ENCODE measurements around the gene AMIGO3. TPM values are rescaled to one million over a fixed set of nuclear protein-coding genes. Genes with fewer than 3 reads are reported as not detected.

The AMIGO3 gene
- polyA plus RNA-seq, 1 donor (not counting 4 experiments of a cell fraction or from before 2014, with no cell fraction given), result 0.03 TPM

DNA sequence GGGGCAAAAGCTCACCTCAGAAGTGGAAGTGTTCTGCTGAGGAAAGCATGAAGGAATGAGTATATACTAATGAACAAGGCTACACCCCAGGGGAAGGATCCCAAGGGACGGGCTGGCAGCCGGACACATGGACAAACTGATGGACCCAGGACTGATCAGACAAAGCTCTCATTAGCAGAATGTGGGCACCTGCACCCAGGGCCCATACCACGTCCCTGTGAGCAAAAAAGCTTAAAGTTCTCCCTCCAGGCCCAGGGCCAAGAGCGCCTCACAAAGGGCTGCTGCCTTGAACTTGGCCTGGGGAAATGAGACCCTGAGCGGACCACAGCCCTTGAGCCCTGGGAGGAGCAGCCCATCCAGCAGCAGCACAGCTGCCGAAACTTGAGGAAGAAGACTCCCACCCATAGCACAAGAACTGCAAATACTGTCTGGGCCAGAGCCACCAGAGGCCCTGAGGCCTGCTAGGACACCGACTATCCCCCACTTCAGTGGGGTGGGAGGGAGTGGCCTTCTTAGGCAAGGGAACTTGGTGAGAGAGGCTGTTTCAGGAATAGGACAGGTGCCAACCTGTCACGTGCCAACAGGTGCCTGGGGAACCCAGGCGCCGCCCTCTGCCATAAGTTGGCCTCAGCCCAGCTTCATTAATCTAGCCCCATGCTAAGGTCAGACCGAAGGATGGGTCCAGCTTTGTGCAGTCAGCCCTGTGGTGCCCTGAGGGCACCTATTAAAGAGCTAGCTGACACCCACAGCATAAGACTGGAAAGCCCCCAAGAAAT lies 6.6 kb upstream of the AMIGO3 start:
- H3K4me3 ChIP-seq (ENCODE audit: control insufficient read depth in 2 of 3, extremely low read depth in 1 of 3, insufficient read depth in 2 of 3, low read depth in 1 of 3, low read length in 3 of 3), result no peak overlapping the region
- H3K9me1 ChIP-seq (ENCODE audit: control insufficient read depth, extremely low read depth, insufficient read depth, low read length), result no peaks in the 10 kb centered on the region
- no peak overlapping the region for H3K9ac ChIP-seq (ENCODE audit: control insufficient read depth, extremely low read depth, insufficient read depth, low read length)
- peaks cover 14 to 24% of the 10 kb centered on the region in 2 experiments for H3K36me3 ChIP-seq (ENCODE audit: control insufficient read depth in 2 of 2, extremely low read depth in 1 of 2, insufficient read depth in 2 of 2, low read length in 2 of 2)
- no peaks in the 10 kb centered on the region for H3K27me3 ChIP-seq (ENCODE audit: control insufficient read depth, extremely low read depth, insufficient read depth, low read length)
- dilution Hi-C loops (cut with MboI; ENCODE audit: extremely low pct_ligation_motif_present, low sequenced_read_pairs), result loop anchor here (25.0 kb wide), 1 partner anchor 136 kb away; the partner anchor contains the start of genes CAMKV and TRAIP
- no peak overlapping the region for H3K4me2 ChIP-seq (ENCODE audit: control insufficient read depth, extremely low read depth, insufficient read depth, low read depth, low read length)
- peaks cover 17% of the 10 kb centered on the region for H3K79me2 ChIP-seq (ENCODE audit: control insufficient read depth, insufficient read depth, low read length)
- no peak for FAIRE-seq
- H3K27ac ChIP-seq (ENCODE audit: control insufficient read depth, insufficient read depth, low read length), result no peak overlapping the region
- no peaks in the 10 kb centered on the region for H4K20me1 ChIP-seq (ENCODE audit: control insufficient read depth, extremely low read depth, insufficient read depth, low read length)
- DNase-seq (ENCODE audit: low read depth, low spot score), result no peak
- no peak for TF ChIP-seq CTCF (optimal IDR thresholded peaks at IDR 0.05 in 1 of 3, IDR thresholded peaks at IDR 0.05 in 1 of 3, conservative IDR thresholded peaks at IDR 0.05 in 1 of 3; ENCODE audit: extremely low read depth in 1 of 3, insufficient read depth in 2 of 3, low read length in 3 of 3)
- no peak for TF ChIP-seq EZH2 (IDR thresholded peaks at IDR 0.05; ENCODE audit: low read length)
- peaks cover 11% of the 10 kb centered on the region for H3K4me1 ChIP-seq (ENCODE audit: control insufficient read depth, extremely low read depth, insufficient read depth, low read length)
- no peak overlapping the region for H2AFZ ChIP-seq (ENCODE audit: control insufficient read depth, low read length)
- H3K9me3 ChIP-seq (ENCODE audit: control insufficient read depth, low read depth, low read length), result no peaks in the 10 kb centered on the region

DNA sequence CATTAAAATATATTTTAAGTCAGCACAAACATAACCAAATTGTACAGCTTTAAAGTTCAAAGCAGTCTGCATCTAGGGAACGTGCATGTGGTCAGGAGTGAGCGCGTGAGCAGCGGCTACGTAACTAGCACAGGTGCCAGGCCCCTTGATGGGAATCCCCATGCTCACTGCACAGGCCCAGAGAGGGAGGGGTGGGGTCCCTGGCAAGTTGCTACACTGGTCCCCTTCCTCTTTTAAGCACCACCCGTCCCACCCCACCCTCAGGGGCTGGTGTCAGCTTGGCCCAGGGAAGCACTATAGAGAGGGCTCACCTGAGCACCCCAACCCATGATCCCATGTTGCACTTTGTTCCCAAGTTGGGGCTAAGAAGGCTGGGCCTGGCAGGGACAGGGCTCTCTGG lies 5.1 kb upstream of the AMIGO3 start:
- dilution Hi-C loops (cut with MboI; ENCODE audit: extremely low pct_ligation_motif_present, low sequenced_read_pairs), result no loop called here
- H3K4me1 ChIP-seq (ENCODE audit: control insufficient read depth, extremely low read depth, insufficient read depth, low read length), result peaks cover 13% of the 10 kb centered on the region
- H3K4me2 ChIP-seq (ENCODE audit: control insufficient read depth, extremely low read depth, insufficient read depth, low read depth, low read length), result peak overlapping the region; percentile 95
- H3K9me1 ChIP-seq (ENCODE audit: control insufficient read depth, extremely low read depth, insufficient read depth, low read length), result no peaks in the 10 kb centered on the region
- peak overlapping the region; percentile 55 to 99 (median 96) for H3K4me3 ChIP-seq (ENCODE audit: control insufficient read depth in 2 of 3, extremely low read depth in 1 of 3, insufficient read depth in 2 of 3, low read depth in 1 of 3, low read length in 3 of 3)
- no peaks in the 10 kb centered on the region for H3K9me3 ChIP-seq (ENCODE audit: control insufficient read depth, low read depth, low read length)
- peaks cover 21 to 30% of the 10 kb centered on the region in 2 experiments for H3K36me3 ChIP-seq (ENCODE audit: control insufficient read depth in 2 of 2, extremely low read depth in 1 of 2, insufficient read depth in 2 of 2, low read length in 2 of 2)
- peak overlapping the region; percentile 93 for H3K27ac ChIP-seq (ENCODE audit: control insufficient read depth, insufficient read depth, low read length)
- no peak for DNase-seq (ENCODE audit: low read depth, low spot score)
- FAIRE-seq, result no peak
- H2AFZ ChIP-seq (ENCODE audit: control insufficient read depth, low read length), result no peak overlapping the region
- H3K9ac ChIP-seq (ENCODE audit: control insufficient read depth, extremely low read depth, insufficient read depth, low read length), result peak overlapping the region; percentile 99
- peaks cover 6% of the 10 kb centered on the region for H4K20me1 ChIP-seq (ENCODE audit: control insufficient read depth, extremely low read depth, insufficient read depth, low read length)
- H3K27me3 ChIP-seq (ENCODE audit: control insufficient read depth, extremely low read depth, insufficient read depth, low read length), result no peaks in the 10 kb centered on the region
- H3K79me2 ChIP-seq (ENCODE audit: control insufficient read depth, insufficient read depth, low read length), result peaks cover 17% of the 10 kb centered on the region
- no peak for TF ChIP-seq CTCF (optimal IDR thresholded peaks at IDR 0.05 in 1 of 3, IDR thresholded peaks at IDR 0.05 in 1 of 3, conservative IDR thresholded peaks at IDR 0.05 in 1 of 3; ENCODE audit: extremely low read depth in 1 of 3, insufficient read depth in 2 of 3, low read length in 3 of 3)
- TF ChIP-seq EZH2 (IDR thresholded peaks at IDR 0.05; ENCODE audit: low read length), result no peak
